K562 (cell line): ENCODE measurements around the gene C19orf44. TPM values are rescaled to one million over a fixed set of nuclear protein-coding genes. Genes with fewer than 3 reads are reported as not detected.

Source experiments
- ATAC-seq: fragments of 200-7000 bp; cut with Tn5 transposase; 3 replicates; pipeline ENCODE4 v1.9.1; 2020; ENCODE audit warnings: moderate library complexity
- BruUV-seq: library from RNA; stranded (reverse); fragments of 400-500 nt; replicated peaks from 2 replicates; lab custom pipeline; 2021; lab: Mats Ljungman, UMichigan
- CTCF ChIA-PET: fragments of 300-600 bp; formaldehyde crosslinking; extraction: SDS; loops from one replicate; lab custom pipeline; 2021; ENCODE audit warnings: low intra/inter-chr PET ratio; lab: Yijun Ruan, JAX
- POLR2A ChIA-PET: fragments of 300-600, 350-650 bp; sonication (Branson Sonifier 250); formaldehyde crosslinking; extraction: SDS; loops from one replicate; lab custom pipeline; 2021; ENCODE audit warnings: antibody characterized with exemption, inconsistent platforms; lab: Yijun Ruan, JAX
- DNase-seq, 4 experiments: peaks; one replicate each; pipeline versions ENCODE4 v3.0.0 to v3.0.0-alpha.2; 2011 to 2018; ENCODE audit warnings: low spot score in 3 of 4, mixed read lengths in 3 of 4; ENCODE audit errors: extremely low read depth in 1 of 4
- FAIRE-seq: peaks from 2 replicates; lab custom pipeline; 2011; peaks lifted over from hg19 to GRCh38; lab: Jason Lieb, UNC
- H2AFZ ChIP-seq: 2 replicates; pipeline ENCODE4 v1.6.0; 2011; ENCODE audit warnings: low read depth, low read length, control low read depth, inconsistent platforms
- H3K27ac ChIP-seq: fragments of 200-600 bp; 3 replicates; pipeline ENCODE4 v1.8.0; 2011; ENCODE audit warnings: low read depth, mild to moderate bottlenecking, control low read depth, inconsistent platforms, low read length, moderate library complexity, mixed read lengths; ENCODE audit errors: extremely low read depth
- H3K27me3 ChIP-seq, 2 experiments: fragments of 300-600 bp in 1 of 2; 2 replicates in 1 of 2; 3 replicates in 1 of 2; pipeline versions ENCODE4 v1.6.0 to v1.8.0; 2011; ENCODE audit warnings: inconsistent platforms in 2 of 2, low read length in 2 of 2, mild to moderate bottlenecking in 1 of 2, mixed read lengths in 1 of 2, moderate library complexity in 1 of 2; ENCODE audit not compliant: control insufficient read depth in 2 of 2, insufficient read depth in 2 of 2
- H3K36me3 ChIP-seq: fragments of 300-600 bp; 3 replicates; pipeline ENCODE4 v1.8.0; 2011; ENCODE audit warnings: mild to moderate bottlenecking, low read length, inconsistent platforms; ENCODE audit not compliant: control insufficient read depth, insufficient read depth
- H3K4me1 ChIP-seq, 2 experiments: fragments of 200-600 bp in 1 of 2; replicated peaks in 1 of 2; 2 replicates in 1 of 2; 3 replicates in 1 of 2; pipeline versions ENCODE4 v1.5.1 to v1.8.0; 2011; ENCODE audit warnings: inconsistent platforms in 2 of 2, low read length in 2 of 2, mild to moderate bottlenecking in 1 of 2, mixed read lengths in 1 of 2, moderate library complexity in 1 of 2; ENCODE audit not compliant: control insufficient read depth in 2 of 2, insufficient read depth in 2 of 2
- H3K4me2 ChIP-seq: 2 replicates; pipeline ENCODE4 v1.6.1; 2011; ENCODE audit warnings: low read length, control low read depth, inconsistent platforms, mixed read lengths; ENCODE audit not compliant: insufficient read depth
- H3K4me3 ChIP-seq: fragments of 200-600 bp; sonication (generic), shearing (Covaris generic); 2 replicates; pipeline ENCODE4 v1.5.1; 2016; ENCODE audit warnings: control low read depth, inconsistent platforms
- H3K79me2 ChIP-seq: fragments of 200-600 bp; 3 replicates; pipeline ENCODE4 v1.8.0; 2011; ENCODE audit warnings: low read length, inconsistent platforms; ENCODE audit not compliant: control insufficient read depth, insufficient read depth
- H3K9ac ChIP-seq, 2 experiments: 2 replicates each; pipeline versions ENCODE4 v1.6.0 to v1.6.1; 2011; ENCODE audit warnings: low read depth in 2 of 2, low read length in 2 of 2, control low read depth in 1 of 2, inconsistent platforms in 1 of 2, mild to moderate bottlenecking in 1 of 2, mixed read lengths in 1 of 2; ENCODE audit not compliant: insufficient read depth in 1 of 2
- H3K9me1 ChIP-seq: one replicate; pipeline ENCODE4 v1.6.0; 2011; ENCODE audit warnings: inconsistent platforms, mild to moderate bottlenecking, low read length, moderate library complexity; ENCODE audit not compliant: control insufficient read depth, insufficient read depth
- H3K9me3 ChIP-seq: replicated peaks from 2 replicates; pipeline ENCODE4 v1.5.1; 2011; ENCODE audit warnings: low read depth, low read length, inconsistent platforms; ENCODE audit not compliant: control insufficient read depth, insufficient read depth
- H4K20me1 ChIP-seq: replicated peaks from 2 replicates; pipeline ENCODE4 v1.6.1; 2011; ENCODE audit warnings: low read length, inconsistent platforms, mixed read lengths; ENCODE audit not compliant: control insufficient read depth, insufficient read depth
- CHD1 ChIP-seq: fragments of 200-600 bp; sonication (generic); IDR thresholded peaks from one replicate; pipeline ENCODE4 v1.6.1; 2012; ENCODE audit warnings: mild to moderate bottlenecking, moderate library complexity, low read length, inconsistent platforms
- FOXM1 ChIP-seq, 2 experiments: fragments of 450-650 bp in 1 of 2; sonication (generic) in 1 of 2; formaldehyde crosslinking in 1 of 2; IDR thresholded peaks; 2 replicates each; pipeline versions ENCODE4 v1.6.1 to v1.9.0; 2017 to 2022; ENCODE audit warnings: low read depth in 2 of 2, mild to moderate bottlenecking in 2 of 2, missing genetic modification reagents in 1 of 2, moderate library complexity in 1 of 2
- GATAD2B ChIP-seq: fragments of 450-650 bp; IDR thresholded peaks from 2 replicates; pipeline ENCODE4 v1.6.1; 2017; ENCODE audit warnings: mild to moderate bottlenecking, borderline replicate concordance
- RBM34 ChIP-seq: fragments of 200-400 bp; formaldehyde crosslinking; IDR thresholded peaks from 2 replicates; pipeline ENCODE4 v1.6.1; 2018; ENCODE audit warnings: low read length, borderline replicate concordance; ENCODE audit not compliant: insufficient read depth
- SAP30 ChIP-seq: fragments of 200-600 bp; sonication (generic); IDR thresholded peaks from 2 replicates; pipeline ENCODE4 v1.6.1; 2012; ENCODE audit warnings: borderline replicate concordance, low read depth, mild to moderate bottlenecking, moderate library complexity, low read length, control low read depth, inconsistent platforms; ENCODE audit not compliant: insufficient read depth, poor library complexity, severe bottlenecking
- SPI1 ChIP-seq: IDR thresholded peaks from 2 replicates; pipeline ENCODE4 v1.6.1; 2011; ENCODE audit warnings: low read depth, low read length, control low read depth, borderline replicate concordance
- SRSF7 ChIP-seq: fragments of 200-400 bp; formaldehyde crosslinking; optimal IDR thresholded peaks from 2 replicates; pipeline ENCODE3; 2017; ENCODE audit warnings: mild to moderate bottlenecking, low read depth, low read length
- WGBS: fragments of 100-300 bp; shearing (Covaris generic); methylation state at CpG from one replicate; pipeline ENCODE4 v1.1.6; 2016; ENCODE audit warnings: low coverage, mixed read lengths; ENCODE audit not compliant: insufficient coverage; ENCODE audit errors: missing lambda C conversion rate; 5-methylcytosine and 5-hydroxymethylcytosine counted together
- in situ Hi-C: fragments of 300-500 bp; cut with MboI; formaldehyde crosslinking; loops from 4 replicates; pipeline ENCODE4 v1.15.0; 2018; ENCODE audit warnings: inconsistent platforms, mixed read lengths
- intact Hi-C: fragments of 100-400 bp; cut with micrococcal nuclease; formaldehyde crosslinking; loops from 2 replicates; pipeline ENCODE4 v1.14.2; 2022
- polyA plus RNA-seq, 8 experiments: library from polyadenylated mRNA; depleted of rRNA in 4 of 8; stranded (reverse) in 5 of 8; unstranded in 3 of 8; fragments of >200 nt; fragmentation: Nextera tagmentation in 2 of 8; fragmentation: Illumina TruSeq in 1 of 8; extraction: Ambion mirVana in 2 of 8; extraction: Trizol in 1 of 8; gene quantifications; 2 replicates each; pipeline versions ENCODE4 v1.2.1 to v1.2.3, GENCODE V29; 2011 to 2014; ENCODE audit warnings: inconsistent platforms in 1 of 8, missing spikeins in 1 of 8
- total RNA-seq, 7 experiments: library from RNA; depleted of rRNA in 6 of 7; stranded (reverse); fragments of >200 nt in 6 of 7; fragmentation: Illumina TruSeq in 2 of 7; extraction: Trizol in 2 of 7; gene quantifications; 2 replicates each; pipeline versions ENCODE4 v1.2.1 to v1.2.3, GENCODE V29; 2011 to 2021; ENCODE audit warnings: low replicate concordance in 1 of 7
- TF ChIP-seq, protein P1 (sequence below): conservative IDR thresholded peaks from 2 replicates; pipeline ENCODE4 v1.6.1; 2011; ENCODE audit warnings: low read depth, mild to moderate bottlenecking, low read length; ENCODE audit not compliant: control insufficient read depth
- TF ChIP-seq, protein P2 (sequence below): sonication (generic); formaldehyde crosslinking; IDR thresholded peaks from 2 replicates; pipeline ENCODE4 v1.8.0; 2022; ENCODE audit warnings: missing genetic modification reagents, mild to moderate bottlenecking, borderline replicate concordance
- TF ChIP-seq, protein P3 (sequence below): fragments of 250-450 bp; sonication (Bioruptor Pico); IDR thresholded peaks from 2 replicates; pipeline ENCODE4 v1.8.0; 2021; ENCODE audit warnings: mild to moderate bottlenecking, moderate library complexity

Gene C19orf44
- total and polyA plus RNA-seq, 9 of the 15 experiments (the other 6 are each of a cell fraction or from before 2014, with no cell fraction given), result 0.41 to 7.7 (median 3.5) TPM

DNA sequence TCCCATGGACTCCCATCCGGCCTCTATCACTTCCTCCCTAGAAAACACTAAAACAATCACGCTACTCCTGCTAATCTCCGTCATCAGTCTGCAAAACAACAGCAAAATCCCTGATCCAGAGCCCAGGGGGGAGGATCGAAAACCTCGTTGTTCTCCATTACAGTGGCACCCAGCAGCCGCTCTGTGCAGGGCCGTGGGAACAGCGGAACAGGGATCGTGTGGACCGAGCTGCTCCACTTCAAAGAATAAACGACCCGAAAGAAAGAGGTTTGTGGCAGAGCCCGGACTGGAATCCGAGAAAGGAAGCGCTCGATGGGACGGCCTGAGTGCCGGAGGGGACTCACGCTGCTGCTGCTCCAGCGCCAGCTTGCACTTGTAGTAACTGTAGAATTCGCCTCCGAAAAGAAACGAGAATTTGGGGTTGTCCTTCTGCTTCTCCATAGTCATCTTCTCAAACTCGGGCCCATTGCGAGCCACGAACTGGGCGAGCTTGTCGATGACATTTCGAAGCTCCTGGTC is 45.4 kb downstream of the C19orf44 start:
- H3K4me2 ChIP-seq, result peak overlapping the region; percentile 86
- POLR2A ChIA-PET, result interaction anchor here (0.7 to 1.2 kb wide), 3 partner anchors 14 to 87 kb away, joined by 3 to 4 read pairs (median 3); partner anchors contain the start of gene MED26
- H3K36me3 ChIP-seq, result peaks cover 48% of the 10 kb centered on the region
- H3K9ac ChIP-seq, result peak overlapping the region; percentile 90 to 97
- in situ Hi-C loops, result no loop called here
- TF ChIP-seq SPI1, result peak; percentile 62; the same call in 1 of the 2 replicates
- TF ChIP-seq RBM34, result no peak
- TF ChIP-seq GATAD2B, result no peak
- TF ChIP-seq, protein P1, sequence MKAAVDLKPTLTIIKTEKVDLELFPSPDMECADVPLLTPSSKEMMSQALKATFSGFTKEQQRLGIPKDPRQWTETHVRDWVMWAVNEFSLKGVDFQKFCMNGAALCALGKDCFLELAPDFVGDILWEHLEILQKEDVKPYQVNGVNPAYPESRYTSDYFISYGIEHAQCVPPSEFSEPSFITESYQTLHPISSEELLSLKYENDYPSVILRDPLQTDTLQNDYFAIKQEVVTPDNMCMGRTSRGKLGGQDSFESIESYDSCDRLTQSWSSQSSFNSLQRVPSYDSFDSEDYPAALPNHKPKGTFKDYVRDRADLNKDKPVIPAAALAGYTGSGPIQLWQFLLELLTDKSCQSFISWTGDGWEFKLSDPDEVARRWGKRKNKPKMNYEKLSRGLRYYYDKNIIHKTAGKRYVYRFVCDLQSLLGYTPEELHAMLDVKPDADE, result 0 out of 2 replicates have a peak, but pooled peaks have one; percentile 6
- TF ChIP-seq SAP30, result no peak
- TF ChIP-seq, protein P2, sequence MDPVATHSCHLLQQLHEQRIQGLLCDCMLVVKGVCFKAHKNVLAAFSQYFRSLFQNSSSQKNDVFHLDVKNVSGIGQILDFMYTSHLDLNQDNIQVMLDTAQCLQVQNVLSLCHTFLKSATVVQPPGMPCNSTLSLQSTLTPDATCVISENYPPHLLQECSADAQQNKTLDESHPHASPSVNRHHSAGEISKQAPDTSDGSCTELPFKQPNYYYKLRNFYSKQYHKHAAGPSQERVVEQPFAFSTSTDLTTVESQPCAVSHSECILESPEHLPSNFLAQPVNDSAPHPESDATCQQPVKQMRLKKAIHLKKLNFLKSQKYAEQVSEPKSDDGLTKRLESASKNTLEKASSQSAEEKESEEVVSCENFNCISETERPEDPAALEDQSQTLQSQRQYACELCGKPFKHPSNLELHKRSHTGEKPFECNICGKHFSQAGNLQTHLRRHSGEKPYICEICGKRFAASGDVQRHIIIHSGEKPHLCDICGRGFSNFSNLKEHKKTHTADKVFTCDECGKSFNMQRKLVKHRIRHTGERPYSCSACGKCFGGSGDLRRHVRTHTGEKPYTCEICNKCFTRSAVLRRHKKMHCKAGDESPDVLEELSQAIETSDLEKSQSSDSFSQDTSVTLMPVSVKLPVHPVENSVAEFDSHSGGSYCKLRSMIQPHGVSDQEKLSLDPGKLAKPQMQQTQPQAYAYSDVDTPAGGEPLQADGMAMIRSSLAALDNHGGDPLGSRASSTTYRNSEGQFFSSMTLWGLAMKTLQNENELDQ (CRISPR knock-in tag), result no peak
- no peak for TF ChIP-seq SRSF7
- peak; percentile 83 for TF ChIP-seq CHD1
- no peak for TF ChIP-seq FOXM1 (IDR thresholded peaks at IDR 0.05; ENCODE audit: low read depth)
- TF ChIP-seq FOXM1 (CRISPR knock-in tag; IDR thresholded peaks at IDR 0.05; ENCODE audit: low read depth), result 0 out of 2 replicates have a peak, but pooled peaks have one; percentile 23
- TF ChIP-seq, protein P3, sequence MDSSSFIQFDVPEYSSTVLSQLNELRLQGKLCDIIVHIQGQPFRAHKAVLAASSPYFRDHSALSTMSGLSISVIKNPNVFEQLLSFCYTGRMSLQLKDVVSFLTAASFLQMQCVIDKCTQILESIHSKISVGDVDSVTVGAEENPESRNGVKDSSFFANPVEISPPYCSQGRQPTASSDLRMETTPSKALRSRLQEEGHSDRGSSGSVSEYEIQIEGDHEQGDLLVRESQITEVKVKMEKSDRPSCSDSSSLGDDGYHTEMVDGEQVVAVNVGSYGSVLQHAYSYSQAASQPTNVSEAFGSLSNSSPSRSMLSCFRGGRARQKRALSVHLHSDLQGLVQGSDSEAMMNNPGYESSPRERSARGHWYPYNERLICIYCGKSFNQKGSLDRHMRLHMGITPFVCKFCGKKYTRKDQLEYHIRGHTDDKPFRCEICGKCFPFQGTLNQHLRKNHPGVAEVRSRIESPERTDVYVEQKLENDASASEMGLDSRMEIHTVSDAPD (CRISPR knock-in tag), result no peak
- TF ChIP-seq, all 486 proteins: peak for 4
- intact Hi-C loops, result loop anchor here (10.0 kb wide), 1 partner anchor 83 kb away; the partner anchor contains the start of gene MED26
- H2AFZ ChIP-seq, result 0 out of 2 replicates have a peak overlapping the region, but pooled peaks have one; percentile 63
- DNase-seq, result peak in 3 of 4 experiments; percentile 14 to 17 (median 14)
- H3K9me3 ChIP-seq, result no peaks in the 10 kb centered on the region; the same call in 1 of the 2 replicates
- ATAC-seq, result no peak
- H3K79me2 ChIP-seq, result peaks cover 77% of the 10 kb centered on the region
- no TSS peak for BruUV-seq
- H3K27ac ChIP-seq, result peak overlapping the region; percentile 79
- FAIRE-seq, result no peak
- WGBS, result 0% methylated on average over 27 of the region's 29 CpGs
- peaks cover 5 to 10% of the 10 kb centered on the region in 2 experiments; a peak in 4 of 5 replicates for H3K4me1 ChIP-seq
- CTCF ChIA-PET, result no interaction called here
- H3K9me1 ChIP-seq, result peaks cover 6% of the 10 kb centered on the region
- peaks cover 25% of the 10 kb centered on the region for H4K20me1 ChIP-seq
- no peaks in the 10 kb centered on the region; a peak in 1 of 5 replicates for H3K27me3 ChIP-seq
- peak overlapping the region; percentile 91 for H3K4me3 ChIP-seq
